ENCODE data around the gene NCOA1. TPM values are rescaled to one million over a fixed set of nuclear protein-coding genes. Genes with fewer than 3 reads are reported as not detected.

The NCOA1 gene
- total and polyA plus RNA-seq, 2 donors (not counting 3 experiments of a cell fraction or from before 2014, with no cell fraction given), result 11.4 to 14.1 TPM

- no peak overlapping the region for H3K4me3 ChIP-seq (replicated peaks in 1 of 3; ENCODE audit: insufficient read depth in 1 of 3, low read depth in 1 of 3, low read length in 3 of 3)
- BruUV-seq (replicated peaks), result no TSS peak
- intact Hi-C loops (cut with micrococcal nuclease), result no loop called here
- CTCF ChIA-PET, result interaction anchor here (1.3 to 1.4 kb wide), 2 partner anchors 13 to 241 kb away, joined by 3 read pairs; no protein-coding TSS in a partner anchor
- no peaks in the 10 kb centered on the region for H3K79me2 ChIP-seq (ENCODE audit: control insufficient read depth, insufficient read depth, low read length)
- H4K20me1 ChIP-seq (replicated peaks; ENCODE audit: control insufficient read depth, extremely low read depth, insufficient read depth, low read length), result no peaks in the 10 kb centered on the region
- no peak overlapping the region for H2AFZ ChIP-seq (ENCODE audit: low read depth, low read length)
- dilution Hi-C loops (cut with MboI; ENCODE audit: extremely low pct_ligation_motif_present, low sequenced_read_pairs), result no loop called here
- no peak overlapping the region for H3K27ac ChIP-seq (ENCODE audit: insufficient read depth, low read depth, low read length)
- no peaks in the 10 kb centered on the region for H3K36me3 ChIP-seq (ENCODE audit: control insufficient read depth in 2 of 2, extremely low read depth in 1 of 2, insufficient read depth in 2 of 2, low read length in 2 of 2)
- TF ChIP-seq MYC (IDR thresholded peaks at IDR 0.05; ENCODE audit: low read depth, low read length), result no peak
- no peaks in the 10 kb centered on the region for H3K27me3 ChIP-seq (ENCODE audit: control insufficient read depth in 2 of 2, insufficient read depth in 2 of 2, low read length in 2 of 2)
- DNase-seq (ENCODE audit: low read depth, low spot score) (no peak), FAIRE-seq (no peak)
- POLR2A ChIA-PET, result no interaction called here
- H3K9me1 ChIP-seq (replicated peaks; ENCODE audit: control insufficient read depth, extremely low read depth, insufficient read depth, low read length), result no peaks in the 10 kb centered on the region
- no peak overlapping the region for H3K9ac ChIP-seq (replicated peaks; ENCODE audit: extremely low read depth, insufficient read depth, low read length)
- no peaks in the 10 kb centered on the region for H3K4me1 ChIP-seq (ENCODE audit: control insufficient read depth, extremely low read depth, insufficient read depth, low read length)
- H3K9me3 ChIP-seq (replicated peaks; ENCODE audit: control insufficient read depth, insufficient read depth, low read length), result no peaks in the 10 kb centered on the region
- H3K4me2 ChIP-seq (ENCODE audit: insufficient read depth, low read length), result no peak overlapping the region
Measured at GRCh38 chr2:24586955-24587354, 95.9 kb downstream of the NCOA1 start.

GRCh38 chr2:24588294-24588693 is 97.2 kb downstream of the NCOA1 start:
- Histone ChIP-seq H3K4me2 (ENCODE audit: insufficient read depth, low read length) (no peak overlapping the region), H3K9me1 (replicated peaks; ENCODE audit: control insufficient read depth, extremely low read depth, insufficient read depth, low read length) (no peaks in the 10 kb centered on the region), H3K9ac (replicated peaks; ENCODE audit: extremely low read depth, insufficient read depth, low read length) (no peak overlapping the region), H3K9me3 (replicated peaks; ENCODE audit: control insufficient read depth, insufficient read depth, low read length) (no peaks in the 10 kb centered on the region), H2AFZ (ENCODE audit: low read depth, low read length) (no peak overlapping the region), H3K27me3 (ENCODE audit: control insufficient read depth in 2 of 2, insufficient read depth in 2 of 2, low read length in 2 of 2) (no peaks in the 10 kb centered on the region), H3K27ac (ENCODE audit: insufficient read depth, low read depth, low read length) (no peak overlapping the region), H3K4me1 (ENCODE audit: control insufficient read depth, extremely low read depth, insufficient read depth, low read length) (no peaks in the 10 kb centered on the region), H3K36me3 (ENCODE audit: control insufficient read depth in 2 of 2, extremely low read depth in 1 of 2, insufficient read depth in 2 of 2, low read length in 2 of 2) (no peaks in the 10 kb centered on the region), H4K20me1 (replicated peaks; ENCODE audit: control insufficient read depth, extremely low read depth, insufficient read depth, low read length) (no peaks in the 10 kb centered on the region), H3K79me2 (ENCODE audit: control insufficient read depth, insufficient read depth, low read length) (no peaks in the 10 kb centered on the region), H3K4me3 (replicated peaks in 1 of 3; ENCODE audit: insufficient read depth in 1 of 3, low read depth in 1 of 3, low read length in 3 of 3) (no peak overlapping the region)
- FAIRE-seq (no peak), DNase-seq (ENCODE audit: low read depth, low spot score) (no peak)
- dilution Hi-C loops (cut with MboI; ENCODE audit: extremely low pct_ligation_motif_present, low sequenced_read_pairs) (no loop called here), intact Hi-C loops (cut with micrococcal nuclease) (no loop called here)
- no TSS peak for BruUV-seq (replicated peaks)
- ChIA-PET CTCF (interaction anchor here (1.2 to 1.7 kb wide), 3 partner anchors 9 to 25 kb away, joined by 3 to 5 read pairs (median 3); no protein-coding TSS in a partner anchor), POLR2A (no interaction called here)
- TF ChIP-seq POLR2AphosphoS5 (IDR thresholded peaks at IDR 0.05; ENCODE audit: insufficient read depth, low read depth, low read length) (no peak), JUN (IDR thresholded peaks at IDR 0.05; ENCODE audit: borderline replicate concordance, insufficient read depth, insufficient read length, low read depth) (no peak), CTCF (IDR thresholded peaks at IDR 0.05; ENCODE audit: extremely low read depth in 1 of 2, insufficient read depth in 1 of 2, low read depth in 1 of 2, low read length in 2 of 2) (no peak), MAX (IDR thresholded peaks at IDR 0.05; ENCODE audit: insufficient read depth, insufficient read length) (no peak), FOS (IDR thresholded peaks at IDR 0.05; ENCODE audit: borderline replicate concordance, insufficient read depth, low read length) (no peak), POLR2A (IDR thresholded peaks at IDR 0.05; ENCODE audit: low read depth, low read length) (no peak), MYC (IDR thresholded peaks at IDR 0.05; ENCODE audit: low read depth, low read length) (no peak), GATA2 (IDR thresholded peaks at IDR 0.05; ENCODE audit: insufficient read depth, insufficient read length, low read depth, low read length) (no peak), EZH2 (IDR thresholded peaks at IDR 0.05; ENCODE audit: borderline replicate concordance, low read depth, low read length, severe bottlenecking) (no peak)

All from endothelial cell of umbilical vein (primary cell).